IPS-NIHi11 (cell line): ENCODE measurements around the gene BLID.

Experiments used
- DNase-seq: peaks from one replicate; pipeline ENCODE4 v3.0.0; 2012; ENCODE audit warnings: mixed read lengths, low spot score

BLID gene, protein sequence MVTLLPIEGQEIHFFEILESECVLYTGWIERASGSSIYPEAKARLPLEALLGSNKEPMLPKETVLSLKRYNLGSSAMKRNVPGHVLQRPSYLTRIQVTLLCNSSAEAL

DNA sequence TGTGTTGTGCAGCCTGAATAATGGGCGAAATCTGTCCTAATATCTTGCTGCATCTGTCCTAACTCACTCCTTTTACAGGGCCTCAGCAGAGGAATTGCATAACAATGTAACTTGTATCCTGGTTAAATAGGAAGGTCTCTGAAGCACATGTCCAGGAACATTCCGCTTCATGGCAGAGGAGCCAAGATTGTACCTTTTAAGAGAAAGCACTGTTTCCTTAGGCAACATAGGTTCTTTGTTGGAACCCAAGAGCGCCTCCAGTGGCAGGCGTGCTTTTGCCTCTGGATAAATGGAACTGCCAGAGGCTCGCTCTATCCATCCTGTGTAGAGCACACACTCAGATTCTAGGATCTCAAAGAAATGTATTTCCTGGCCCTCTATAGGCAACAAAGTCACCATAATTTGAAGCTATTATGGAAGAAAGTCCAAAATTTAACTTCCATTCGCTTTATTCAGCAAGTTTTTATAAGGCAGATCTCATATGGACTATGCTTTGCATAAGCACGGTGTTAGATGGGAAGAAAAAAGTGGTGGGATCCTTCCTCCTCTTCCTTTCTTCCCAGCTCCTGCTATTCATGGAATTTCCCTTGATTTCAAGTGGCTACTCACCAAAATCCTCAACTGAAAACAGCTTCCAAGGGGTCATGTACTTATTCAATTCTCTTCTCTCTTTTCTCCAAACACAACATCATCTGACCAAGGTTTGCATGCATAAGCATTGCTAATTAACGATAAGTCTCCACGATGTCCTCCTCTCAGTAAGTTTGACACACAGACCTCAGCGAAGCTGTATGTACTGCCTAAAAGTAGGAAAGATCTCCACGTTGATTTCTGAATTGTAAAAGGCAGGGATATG lies at the start of gene BLID:
BLID (minus strand) TSS at position 692 of the 856 bp plus-strand sequence; CDS start at position 399, 293 bp downstream.
- DNase-seq: peak; percentile 46

DNA sequence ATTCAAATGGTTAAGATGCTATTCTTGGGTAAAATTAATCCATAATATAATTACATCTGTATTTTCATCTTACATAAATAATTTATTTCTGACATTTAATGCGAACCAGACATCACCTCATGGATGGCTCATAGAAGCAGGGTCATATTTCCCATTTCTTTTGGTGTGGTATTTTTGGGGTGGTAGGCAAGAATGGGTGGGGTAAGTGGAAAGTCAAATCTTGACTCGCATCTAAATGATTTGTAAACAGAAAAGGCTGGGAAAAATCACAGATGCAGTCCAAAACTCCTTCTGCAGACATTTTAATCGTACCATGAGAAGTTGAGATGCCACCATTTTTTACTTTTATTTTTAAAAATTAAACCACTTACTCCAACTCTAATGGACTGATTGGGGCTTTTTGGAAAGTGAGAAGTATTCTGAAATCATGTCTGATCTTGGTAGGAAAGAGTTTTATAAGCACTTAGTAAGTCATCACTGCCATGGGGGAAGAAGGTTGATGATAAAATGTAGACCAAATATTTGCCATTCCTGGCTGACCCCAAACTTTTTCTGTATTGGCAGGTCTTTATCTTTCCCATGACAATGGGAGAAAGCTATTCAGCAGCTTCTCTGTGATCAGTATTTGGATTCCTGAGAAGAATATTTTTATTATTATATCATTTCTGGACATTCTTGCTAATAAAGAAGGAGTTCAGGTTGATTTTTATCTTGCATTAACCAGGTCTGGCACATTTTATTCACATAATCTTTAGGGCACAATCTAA lies 47.2 kb upstream of the BLID start:
- DNase-seq: no peak

DNA sequence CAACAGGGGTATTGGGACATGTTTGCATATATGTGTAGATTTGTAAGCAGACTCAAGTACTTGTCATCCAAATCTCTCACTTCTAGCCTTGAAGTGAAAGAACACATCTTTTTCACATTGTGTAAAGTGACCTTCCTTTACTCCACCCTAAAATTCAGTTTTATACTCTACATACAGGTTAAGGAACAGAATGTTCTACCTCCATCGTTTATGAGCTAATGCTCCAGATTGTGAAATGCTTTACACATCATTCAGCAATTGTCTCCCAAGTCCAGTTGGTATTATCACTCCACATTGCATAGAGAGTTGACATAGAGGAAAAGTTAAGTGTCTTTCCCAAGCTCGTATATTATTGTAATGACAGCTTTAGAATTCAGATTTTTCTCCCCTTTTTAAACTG lies 46.1 kb upstream of the BLID start:
- no peak for DNase-seq

DNA sequence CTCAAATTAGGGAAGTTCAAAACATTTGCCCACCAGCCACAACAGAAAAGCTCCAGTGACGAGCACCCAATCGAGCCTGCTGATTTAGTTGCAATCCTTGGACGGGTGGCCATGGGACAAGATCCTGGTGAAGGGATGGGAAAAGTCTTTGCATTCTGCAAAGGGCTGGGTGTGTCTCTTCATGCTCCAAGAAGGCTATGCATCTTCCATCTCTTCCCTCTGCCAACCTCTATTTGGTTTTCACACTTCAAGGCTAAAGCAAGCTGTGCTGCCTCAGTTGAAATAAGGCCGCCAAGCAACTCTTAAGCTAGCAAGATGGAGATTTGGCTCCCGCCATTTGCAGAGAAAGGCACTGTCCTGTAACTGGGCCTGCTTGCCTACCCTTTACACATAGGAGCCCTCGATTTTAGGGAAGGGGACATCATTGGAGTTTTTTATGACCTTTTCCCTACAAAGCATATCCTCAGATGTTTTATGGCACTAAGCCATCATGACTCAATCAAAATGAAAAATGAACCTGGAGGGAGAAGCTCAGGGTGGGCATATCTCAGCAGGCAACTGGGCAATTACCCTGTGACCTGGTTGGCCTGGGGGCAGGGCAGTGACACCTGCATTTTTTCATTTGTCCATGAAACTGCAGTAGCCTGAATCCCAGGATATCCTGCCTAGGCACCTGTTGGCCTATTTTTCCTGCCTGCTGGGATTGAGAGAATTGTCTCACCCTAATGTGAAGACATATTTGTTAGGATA lies 45.0 kb upstream of the BLID start:
- DNase-seq: no peak

DNA sequence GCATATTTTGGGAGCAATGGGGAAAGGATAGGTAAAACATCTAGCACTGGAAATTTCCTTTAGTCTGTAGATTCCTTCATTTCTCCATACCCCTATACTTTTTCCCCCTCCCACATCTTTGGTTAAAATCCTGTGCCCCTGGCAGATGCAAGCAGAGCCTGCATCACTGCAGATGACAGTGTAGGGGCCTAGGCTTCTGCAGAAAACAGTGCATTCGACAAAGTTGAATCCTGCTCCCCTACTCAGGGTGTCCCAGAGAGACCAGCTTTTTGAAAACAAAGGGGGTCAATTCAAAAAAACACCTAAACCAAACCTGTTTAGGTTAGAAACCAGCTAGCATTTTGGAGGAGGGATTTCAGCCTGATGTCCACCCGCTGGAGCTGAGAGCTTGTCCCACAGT lies 43.8 kb upstream of the BLID start:
- DNase-seq: no peak

DNA sequence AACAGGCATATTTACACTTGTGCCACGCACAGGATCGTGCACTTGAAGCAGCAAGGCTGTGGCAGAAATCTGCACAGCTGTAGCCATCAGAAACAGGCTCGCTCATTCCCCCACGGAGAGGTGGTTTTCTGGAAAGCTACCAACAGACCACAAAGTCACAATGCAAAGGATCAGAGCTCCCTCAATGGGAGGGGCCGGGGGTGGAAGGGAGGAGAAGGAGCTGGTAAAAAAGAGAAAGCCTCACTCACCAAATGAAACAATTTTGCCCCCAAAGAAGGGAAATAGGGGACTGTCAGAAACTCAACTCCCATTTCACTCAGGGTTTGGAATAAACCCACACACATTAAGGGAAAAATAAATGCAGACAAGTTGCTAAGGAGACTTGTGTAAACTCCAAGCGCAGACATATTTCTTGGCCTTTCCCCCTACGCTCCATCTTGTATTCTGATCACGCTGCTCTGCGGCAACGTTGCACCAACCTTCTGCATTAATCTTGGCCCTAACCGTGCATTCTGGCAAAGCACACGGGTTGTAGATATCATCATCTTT lies 43.2 kb upstream of the BLID start:
- DNase-seq: peak; percentile 26

DNA sequence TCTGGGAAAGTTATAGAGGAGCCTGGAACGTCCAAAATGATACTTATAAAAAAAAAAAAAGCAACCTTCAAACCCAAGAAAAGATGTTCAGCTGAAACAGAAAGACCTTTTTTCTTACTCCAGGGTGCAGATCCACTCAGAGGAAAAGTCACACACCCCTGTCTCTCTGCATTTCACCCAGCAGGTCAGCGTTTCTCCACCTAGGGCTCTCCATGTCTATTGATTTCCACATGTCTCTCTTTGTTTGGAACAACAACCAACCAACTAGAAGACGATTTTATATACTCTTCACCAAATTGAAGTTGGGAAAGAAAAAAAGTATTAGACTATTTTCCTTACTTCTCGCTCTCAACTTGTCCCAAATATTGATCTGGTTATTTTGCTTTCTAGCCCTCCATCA lies 42.2 kb upstream of the BLID start:
- no peak for DNase-seq

DNA sequence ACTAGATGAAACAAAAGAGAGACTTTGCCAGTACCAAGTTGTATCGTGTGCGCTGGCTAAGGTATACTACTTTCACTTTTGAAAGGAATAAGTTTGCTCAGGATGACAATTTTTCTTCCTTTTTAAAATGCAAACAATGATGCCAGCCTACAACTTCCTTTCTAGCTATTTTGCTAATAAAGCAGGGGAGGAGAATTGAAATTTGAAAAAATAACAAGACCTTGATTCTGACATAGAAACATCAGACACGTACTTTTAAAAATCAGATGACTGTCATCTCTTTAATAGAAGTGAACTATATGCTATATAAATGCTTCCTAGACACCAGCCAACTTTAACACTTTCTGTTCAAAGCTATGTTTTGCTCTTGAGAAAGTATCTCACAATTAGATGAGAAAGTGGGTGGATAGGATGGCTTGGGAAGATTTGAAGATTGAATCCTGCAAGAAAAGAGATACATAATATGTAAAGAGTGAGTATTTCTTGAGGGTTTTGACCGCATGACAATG lies 41.7 kb upstream of the BLID start:
- DNase-seq: no peak

DNA sequence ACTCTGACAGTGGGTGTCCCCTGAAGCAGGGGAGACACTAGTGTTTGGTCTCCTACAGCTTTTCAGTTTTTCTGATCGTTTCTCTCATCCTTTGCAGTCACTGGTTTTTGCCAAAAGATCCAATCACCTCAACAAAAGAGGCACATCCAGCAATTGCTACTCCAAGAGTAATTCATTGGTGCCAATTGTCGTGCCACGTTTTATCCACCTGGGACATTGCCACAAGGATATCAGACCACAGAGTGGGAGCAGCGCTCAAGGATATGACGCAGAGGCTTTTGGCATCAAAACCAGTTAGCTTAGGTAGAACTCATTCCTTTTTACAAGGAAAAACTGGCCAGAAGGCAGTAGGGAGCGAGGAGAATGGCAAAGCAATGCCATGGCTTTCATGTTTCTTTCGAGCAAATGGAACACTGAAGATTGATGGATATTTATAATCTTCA lies 40.9 kb upstream of the BLID start:
- no peak for DNase-seq

DNA sequence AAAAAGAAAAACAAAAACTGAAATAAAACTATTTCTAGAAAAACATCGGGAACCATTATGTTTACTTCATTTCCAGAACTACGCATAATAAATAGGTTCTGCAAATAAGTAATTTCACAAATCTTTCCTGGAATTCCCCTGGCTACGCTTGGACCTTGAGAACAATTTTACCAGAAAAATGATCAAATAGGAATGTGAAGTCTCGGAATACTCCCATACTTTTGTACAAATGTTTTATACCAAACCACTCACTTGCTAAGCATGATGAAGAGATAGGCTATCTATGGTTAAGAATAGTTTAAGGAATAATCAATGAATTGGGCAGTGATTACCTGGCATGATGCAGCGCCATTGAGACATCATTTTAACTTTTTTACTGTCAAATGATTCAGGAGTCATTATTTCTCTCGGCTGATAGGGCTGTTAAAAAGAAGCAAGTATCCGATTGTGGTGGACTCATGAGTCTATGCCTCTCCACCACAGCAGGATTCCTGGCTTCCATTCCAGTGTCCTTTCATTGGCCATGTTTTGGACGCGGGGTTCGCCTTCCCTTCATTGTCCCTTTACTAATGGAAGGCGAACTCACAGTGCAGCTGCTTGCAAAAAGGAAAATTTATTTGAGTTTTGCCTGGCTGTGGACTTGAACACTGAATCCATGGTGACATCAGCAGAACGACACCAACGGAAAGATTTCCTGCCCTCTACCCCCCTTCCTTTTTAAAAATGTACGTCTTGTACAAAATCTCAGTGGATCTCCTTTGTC lies 39.9 kb upstream of the BLID start:
- DNase-seq: no peak

DNA sequence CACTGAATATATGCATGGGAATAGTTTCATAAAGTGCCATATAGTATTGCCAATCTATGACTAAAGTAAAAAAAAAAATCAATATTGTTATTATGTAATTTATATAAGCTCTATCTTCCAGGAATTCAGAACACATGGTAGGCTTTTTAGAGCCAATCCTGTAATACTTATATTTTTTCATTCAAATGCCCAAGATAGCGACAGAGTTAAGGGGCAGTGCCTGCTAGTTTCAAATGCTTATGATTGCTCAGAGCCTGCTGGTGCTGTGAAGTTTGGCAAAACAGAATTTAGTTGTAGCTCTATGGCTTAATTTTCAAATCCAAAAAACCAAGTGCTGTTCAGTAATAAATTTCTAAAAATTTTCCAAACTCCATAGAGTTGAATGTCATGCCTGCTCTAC lies 39.0 kb upstream of the BLID start:
- DNase-seq: no peak

DNA sequence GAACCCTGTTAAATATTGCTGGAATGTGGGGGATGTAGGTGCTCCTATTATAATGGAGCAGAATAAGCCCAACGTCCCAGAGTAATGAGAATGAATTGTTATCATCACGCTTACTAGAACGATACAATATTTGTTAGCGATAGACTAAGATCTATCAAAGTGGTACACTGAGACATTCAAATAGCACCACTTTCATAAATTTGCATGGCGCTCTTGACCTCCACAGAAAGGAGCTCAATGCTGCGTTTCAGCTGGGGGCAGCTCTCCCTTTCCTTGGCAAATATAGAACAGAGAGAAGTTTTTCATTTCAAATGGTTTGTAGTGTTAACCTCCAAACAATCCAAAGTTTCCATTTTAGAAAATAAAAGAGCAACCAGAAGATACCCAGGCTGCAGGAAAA lies 38.2 kb upstream of the BLID start:
- no peak for DNase-seq

DNA sequence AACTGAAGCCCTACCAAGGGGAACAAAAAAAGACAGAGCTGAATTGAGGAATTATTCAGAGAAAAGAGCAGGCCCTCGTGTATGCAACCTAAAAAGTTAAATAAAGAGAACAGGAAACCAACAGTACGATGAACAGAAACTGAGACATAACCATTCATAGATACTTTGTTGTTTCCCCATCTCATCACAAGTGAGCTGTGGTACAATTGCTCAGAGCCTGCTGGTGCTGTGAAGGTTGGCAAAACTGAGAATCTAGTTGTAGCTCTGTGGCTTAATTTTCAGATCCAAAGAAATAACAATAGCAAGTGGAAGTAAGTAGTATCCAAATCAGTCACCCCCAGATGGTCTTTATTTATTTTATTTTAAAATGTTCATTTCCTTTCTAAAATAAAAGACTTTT lies 37.7 kb upstream of the BLID start:
- no peak for DNase-seq

DNA sequence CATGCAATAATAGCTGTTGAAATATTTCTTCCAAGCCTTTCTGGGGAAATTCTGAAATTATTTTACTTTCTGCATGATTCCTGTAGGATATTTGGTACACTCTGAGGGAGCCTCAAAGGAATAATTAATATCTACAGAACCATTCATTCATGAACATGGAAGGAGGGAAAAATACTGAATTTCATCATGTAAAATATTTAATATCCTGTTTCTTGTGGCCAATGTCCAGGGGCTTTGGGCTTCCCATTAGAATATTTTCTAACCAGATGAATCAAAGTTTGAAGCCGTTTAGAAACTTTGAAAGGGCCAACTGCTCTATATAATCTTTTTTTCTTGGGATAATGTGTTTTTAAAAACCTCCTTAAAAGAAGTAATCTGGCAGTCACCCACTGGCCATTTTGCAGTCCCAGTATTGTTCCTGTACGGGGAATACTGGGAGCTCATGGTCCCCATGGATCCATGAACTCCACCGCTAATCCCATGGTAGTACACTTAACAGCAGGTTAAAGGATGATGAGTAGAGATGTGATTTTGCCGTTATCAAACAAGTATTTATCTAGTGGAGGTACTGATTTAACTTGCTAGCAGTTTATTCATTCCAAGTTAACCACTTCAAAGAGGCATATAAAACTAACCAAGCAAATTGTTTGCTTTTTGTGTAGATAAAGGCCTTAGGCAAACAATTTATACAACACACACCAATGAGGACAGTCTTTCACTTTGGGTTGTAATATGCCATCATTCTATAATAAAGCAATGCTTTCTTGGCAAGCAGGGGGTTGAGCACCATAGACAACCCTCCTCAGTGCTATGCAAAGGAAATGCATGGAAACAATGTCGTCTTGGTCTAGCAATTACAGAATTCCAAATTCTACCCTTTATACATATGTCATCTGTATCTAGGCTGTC lies 34.5 kb upstream of the BLID start:
- DNase-seq: no peak

DNA sequence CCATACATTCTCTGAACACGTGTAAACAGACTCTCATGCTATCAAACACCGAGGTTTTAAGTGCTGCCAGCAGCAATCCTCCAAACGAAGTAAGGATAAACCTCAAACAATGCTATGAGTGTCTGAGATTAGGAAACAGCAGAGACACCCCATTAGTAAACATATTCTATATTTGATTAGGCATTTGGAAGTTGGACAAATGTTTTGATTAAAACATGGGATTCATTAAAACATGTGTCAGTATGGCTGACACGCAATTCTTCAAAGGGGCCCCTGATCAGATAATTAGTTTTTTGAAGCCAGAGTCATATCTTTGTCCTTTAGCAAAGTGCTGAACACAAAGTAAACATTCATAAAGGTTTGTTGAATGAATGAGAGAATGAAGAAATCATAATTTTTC lies 33.2 kb upstream of the BLID start:
- no peak for DNase-seq

DNA sequence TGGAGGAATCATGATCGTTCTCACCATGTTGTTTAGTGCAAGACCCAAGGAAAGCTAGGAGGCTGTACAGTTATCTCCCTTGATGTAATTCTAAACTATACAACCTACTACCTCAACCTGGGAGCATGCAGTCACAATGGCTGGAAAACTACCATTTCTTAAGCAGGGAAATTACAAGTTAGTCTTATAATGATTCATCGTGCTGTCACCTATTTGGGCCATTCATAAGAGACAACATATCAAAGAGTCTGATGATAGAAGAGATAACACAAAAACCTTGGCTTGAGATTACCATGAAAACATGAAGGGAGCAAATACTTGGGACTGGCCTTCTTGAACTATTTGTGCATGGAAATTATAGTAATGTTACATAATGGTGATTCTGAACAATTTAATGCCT lies 30.5 kb upstream of the BLID start:
- DNase-seq: no peak

DNA sequence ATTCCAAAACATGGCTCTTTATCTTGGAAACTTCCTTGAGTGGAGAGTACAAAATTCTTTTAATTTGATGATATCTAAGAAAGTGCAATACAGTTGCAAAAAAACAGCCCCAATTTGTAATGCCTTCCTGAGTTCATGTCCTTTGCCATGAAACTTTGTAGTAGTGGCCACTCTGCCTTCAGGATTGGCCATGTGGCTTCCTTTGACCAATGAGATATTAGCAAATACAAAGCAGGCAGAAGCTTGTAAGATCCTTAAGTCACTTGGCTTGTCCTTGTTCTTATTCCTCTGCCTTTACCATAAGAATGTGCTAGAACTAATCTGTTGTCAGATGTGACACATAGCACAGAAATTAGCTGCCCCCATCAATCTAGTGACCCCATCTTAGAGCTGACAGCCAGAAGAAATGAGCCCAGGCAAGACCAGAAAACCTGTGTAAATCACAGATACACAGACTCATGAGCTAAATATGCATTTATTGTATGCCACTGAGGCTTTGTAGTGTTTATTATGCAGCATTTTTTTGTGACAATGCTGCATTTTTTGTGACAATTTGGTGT lies 29.8 kb upstream of the BLID start:
- no peak for DNase-seq

DNA sequence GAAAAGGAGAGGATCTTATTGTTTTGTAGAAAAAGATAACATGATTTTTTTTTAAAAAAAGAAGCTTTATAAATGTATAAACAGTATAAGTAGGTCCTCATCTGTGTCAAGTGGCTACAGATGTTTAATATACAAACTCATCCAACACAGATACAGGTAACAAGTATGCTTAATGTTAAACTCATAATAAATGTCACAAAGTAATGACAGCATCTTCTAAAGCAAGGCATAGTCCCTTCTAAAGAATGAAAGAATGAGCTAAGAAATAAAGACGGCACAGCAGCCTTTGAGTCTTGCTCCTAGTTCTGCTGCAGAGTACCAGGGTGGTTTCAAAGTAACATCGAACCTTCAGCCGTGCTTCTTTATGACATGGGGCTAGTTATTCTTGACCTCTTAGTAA lies 28.7 kb upstream of the BLID start:
- DNase-seq: no peak

DNA sequence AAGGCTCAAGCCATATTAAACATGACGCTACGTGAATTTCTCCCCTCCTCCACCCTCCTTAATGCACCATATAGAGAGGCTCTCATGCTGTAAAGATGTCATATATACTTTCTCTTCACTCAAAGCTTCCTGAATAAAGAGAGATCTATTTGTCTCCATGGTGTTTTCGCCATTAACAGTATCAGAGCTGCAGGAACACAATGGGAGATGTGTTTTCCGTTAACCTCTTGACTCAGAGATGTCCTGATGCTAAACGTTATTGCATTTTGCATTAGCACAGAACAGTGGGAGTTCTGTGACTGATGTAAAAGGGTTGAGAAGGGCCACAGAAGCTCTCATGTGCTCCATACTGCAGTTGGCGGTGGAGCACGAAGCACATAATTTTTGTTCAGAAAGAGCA lies 25.7 kb upstream of the BLID start:
- DNase-seq: no peak

DNA sequence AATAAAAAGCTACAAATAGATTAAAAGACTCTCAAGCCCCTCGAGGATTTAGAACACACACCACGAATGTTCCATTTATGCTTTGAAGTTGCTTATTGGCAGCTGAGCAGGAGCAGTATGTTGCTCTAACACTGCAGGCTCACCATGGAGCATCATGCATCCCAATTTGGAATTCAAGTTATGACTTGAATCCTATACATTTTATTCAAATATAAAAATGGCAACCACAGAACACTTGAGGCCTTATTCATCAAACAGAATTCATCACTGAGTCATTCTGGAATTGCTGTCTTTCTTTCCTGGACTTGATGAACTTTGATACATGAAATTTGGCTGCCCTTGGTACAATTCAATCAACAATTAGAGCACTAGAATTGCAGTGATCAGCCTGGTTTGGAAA lies 24.5 kb upstream of the BLID start:
- no peak for DNase-seq
